Retinal pigment epithelial cell (primary cell): ENCODE measurements around the gene HEATR3.

Experiments used
- DNase-seq: peaks from one replicate; pipeline ENCODE4 v3.0.0-alpha.2; 2010; ENCODE audit warnings: low read depth
- H3K4me3 ChIP-seq: 2 replicates; pipeline ENCODE4 v1.5.1; 2011; ENCODE audit warnings: mild to moderate bottlenecking, low read length, control low read depth, moderate library complexity
- TF ChIP-seq, protein P1 (sequence below): conservative IDR thresholded peaks from 2 replicates; pipeline ENCODE4 v1.5.1; 2011; ENCODE audit warnings: low read depth, low read length, control low read depth, inconsistent platforms

HEATR3 gene

DNA sequence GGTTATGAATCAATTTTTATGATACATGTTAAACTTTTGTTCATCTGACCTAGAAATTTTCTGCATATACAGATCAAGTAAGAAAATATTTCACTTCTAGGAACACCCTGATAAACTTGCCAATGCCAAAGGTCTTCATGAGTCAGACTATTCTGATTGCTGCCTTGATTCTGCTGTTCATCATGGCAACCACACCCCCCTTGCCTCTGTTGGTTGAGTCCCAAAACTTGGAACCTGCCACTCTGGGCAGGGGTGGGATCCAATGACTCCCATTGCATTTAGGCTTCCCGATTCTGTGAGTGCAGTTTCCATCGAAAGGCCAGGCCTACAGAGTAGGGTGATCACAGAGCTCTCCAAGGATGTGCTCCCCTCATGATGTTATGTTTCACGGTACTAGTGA lies 71.5 kb downstream of the HEATR3 start:
- TF ChIP-seq, protein P1, sequence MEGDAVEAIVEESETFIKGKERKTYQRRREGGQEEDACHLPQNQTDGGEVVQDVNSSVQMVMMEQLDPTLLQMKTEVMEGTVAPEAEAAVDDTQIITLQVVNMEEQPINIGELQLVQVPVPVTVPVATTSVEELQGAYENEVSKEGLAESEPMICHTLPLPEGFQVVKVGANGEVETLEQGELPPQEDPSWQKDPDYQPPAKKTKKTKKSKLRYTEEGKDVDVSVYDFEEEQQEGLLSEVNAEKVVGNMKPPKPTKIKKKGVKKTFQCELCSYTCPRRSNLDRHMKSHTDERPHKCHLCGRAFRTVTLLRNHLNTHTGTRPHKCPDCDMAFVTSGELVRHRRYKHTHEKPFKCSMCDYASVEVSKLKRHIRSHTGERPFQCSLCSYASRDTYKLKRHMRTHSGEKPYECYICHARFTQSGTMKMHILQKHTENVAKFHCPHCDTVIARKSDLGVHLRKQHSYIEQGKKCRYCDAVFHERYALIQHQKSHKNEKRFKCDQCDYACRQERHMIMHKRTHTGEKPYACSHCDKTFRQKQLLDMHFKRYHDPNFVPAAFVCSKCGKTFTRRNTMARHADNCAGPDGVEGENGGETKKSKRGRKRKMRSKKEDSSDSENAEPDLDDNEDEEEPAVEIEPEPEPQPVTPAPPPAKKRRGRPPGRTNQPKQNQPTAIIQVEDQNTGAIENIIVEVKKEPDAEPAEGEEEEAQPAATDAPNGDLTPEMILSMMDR = no peak
- no peak overlapping the region for H3K4me3 ChIP-seq
- DNase-seq = no peak

DNA sequence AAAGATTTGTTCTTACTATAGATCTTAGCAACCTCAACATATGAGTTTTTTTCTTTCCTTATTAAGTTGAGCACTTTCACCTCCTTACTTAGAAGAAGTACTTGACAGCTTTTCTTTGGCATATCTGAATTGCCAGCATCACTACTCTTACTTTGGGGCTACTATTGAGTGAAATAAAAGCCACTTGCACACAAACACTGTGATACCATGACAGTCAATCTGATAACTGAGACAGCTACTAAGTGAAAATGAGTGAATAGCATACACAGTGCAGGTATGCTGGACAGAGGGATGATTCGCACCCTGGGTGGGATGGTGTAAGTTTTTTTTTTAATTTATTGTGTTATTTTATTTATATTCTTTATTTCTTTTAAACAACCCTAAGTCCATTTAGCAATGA lies 73.8 kb downstream of the HEATR3 start:
- TF ChIP-seq, protein P1 = no peak
- DNase-seq = no peak

DNA sequence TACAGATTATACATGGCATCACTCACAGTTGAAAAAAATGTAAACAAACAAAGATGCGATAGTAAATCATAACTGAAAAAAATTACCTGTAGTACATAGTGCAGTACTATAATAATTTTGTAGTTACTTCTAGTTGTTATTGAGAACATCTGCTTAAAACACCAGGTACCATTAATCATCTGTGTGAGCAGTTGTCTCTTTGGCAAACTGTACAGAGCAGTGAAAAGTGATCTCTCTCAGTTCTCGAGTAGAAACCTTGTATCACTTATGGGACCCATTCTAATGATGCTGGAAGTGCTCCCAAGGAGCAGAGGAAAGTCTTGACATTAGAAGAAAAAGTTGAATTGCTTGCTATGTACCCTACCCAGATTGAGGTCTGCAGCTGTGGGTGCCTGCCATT lies 78.4 kb downstream of the HEATR3 start:
- DNase-seq = no peak
- TF ChIP-seq, protein P1 = no peak
- H3K4me3 ChIP-seq = no peak overlapping the region

More for the DNA sequence above, 73.8 kb downstream of the HEATR3 start:
- no peak overlapping the region for H3K4me3 ChIP-seq

DNA sequence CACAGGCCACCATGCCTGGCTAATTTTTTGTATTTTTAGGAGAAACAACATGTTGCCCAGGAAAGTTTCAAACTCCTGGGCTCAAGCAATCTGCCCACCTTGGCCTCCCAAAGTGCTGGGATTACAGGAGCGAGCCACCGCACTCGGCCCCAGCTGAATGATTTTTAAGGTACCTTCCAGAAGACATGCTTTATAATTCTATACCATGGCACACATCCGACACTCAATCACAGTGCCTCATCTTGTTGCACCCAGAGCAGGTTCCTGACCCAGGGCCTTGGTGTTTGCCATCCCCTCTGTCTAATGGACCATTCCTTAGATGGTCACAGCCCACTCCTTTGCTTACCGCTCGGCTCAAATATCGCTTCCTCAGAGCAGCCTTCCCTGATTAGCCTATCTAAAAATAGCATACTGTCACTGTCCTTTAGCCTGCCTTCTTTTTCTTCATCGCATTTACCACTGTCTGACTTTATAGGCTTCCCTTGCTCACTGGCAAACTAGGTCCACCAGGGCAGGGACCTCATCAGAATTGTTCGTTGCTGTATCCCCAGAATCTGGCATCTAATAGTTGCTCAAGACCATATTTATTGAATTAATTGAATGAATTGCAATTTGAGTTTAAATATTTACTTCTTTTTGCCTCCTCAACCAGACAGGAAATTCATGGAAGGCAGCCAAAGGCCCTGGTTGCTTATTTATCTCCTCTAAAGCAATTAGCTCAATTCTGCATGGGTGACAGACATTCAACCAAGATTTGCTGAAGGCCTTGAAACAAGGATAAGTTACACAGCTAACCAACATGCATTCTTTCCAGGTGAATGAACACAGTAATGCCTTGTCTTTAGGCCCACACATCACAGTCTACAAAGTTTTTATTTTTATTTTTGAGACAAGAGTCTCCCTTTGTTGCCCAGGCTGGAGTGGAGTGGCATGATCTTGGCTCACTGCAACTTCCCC lies 81.0 kb downstream of the HEATR3 start:
- DNase-seq = peak; percentile 56
- TF ChIP-seq, protein P1 = no peak

DNA sequence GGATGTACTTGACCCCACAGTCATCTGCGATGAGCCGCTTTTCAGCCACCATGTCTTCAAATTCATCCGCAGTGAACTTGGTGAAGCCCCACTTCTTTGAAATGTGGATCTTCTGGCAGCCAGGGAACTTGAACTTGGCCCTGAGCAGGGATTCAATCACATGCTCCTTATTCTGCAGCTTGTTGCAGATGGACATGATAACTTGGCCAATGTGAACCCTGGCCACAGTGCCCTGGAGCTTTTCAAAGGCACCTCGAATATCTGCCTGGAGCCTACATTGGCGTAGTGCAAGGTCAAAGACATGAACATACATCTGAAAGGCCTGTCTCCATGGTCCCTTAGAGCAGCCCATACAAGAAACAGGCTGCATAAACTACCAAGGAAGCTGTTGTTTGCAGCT lies 85.6 kb downstream of the HEATR3 start:
- TF ChIP-seq, protein P1 = no peak
- no peak overlapping the region for H3K4me3 ChIP-seq
- no peak for DNase-seq

More for the DNA sequence above, 81.0 kb downstream of the HEATR3 start:
- no peak overlapping the region for H3K4me3 ChIP-seq

DNA sequence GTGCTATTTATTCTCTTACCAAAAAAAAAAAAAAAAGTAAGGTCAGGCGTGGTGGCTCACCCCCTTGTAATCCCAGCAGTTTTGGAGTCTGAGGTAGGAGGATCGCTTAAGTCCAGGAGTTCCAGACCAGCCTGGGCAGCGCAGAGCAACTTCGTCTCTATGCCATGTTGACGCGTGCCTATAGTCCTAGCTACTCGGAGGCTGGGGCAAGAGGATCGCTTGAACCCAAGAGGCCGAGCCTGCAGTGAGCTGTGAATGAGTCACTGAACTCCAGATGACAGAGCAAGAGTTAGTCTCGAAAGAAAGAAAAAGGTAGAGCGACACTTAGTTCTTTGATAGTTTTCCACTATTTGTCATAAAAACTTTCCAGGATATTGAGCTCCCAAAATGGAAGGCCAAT lies 86.0 kb downstream of the HEATR3 start:
- no peak overlapping the region for H3K4me3 ChIP-seq
- no peak for DNase-seq
- TF ChIP-seq, protein P1 = no peak

DNA sequence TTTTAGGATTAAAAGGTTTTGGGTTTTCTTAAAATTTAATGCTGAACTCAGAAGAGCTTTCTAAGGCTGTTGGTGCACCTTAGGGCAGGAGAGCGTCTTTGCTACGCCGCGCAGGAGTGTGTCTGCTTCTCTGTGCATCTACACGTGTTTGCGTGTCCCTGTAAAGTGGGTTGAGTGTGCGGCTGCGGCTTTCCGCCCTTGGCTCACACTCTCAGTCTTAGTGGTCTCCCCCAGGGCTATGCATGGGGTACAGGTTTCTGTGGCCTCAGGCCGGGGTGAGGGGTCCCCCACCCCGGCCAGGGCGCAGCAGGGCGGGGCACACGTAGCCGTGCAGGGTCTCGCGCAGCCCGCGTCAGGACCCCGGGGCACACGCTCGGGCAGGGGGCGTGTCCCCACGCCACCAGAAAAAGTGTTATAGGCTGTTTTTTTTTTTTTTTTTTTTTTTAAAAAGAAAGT lies 86.6 kb downstream of the HEATR3 start:
- no peak for DNase-seq
- TF ChIP-seq, protein P1 = no peak
- peak overlapping the region; percentile 70 for H3K4me3 ChIP-seq
